GM21423 (cell line): ENCODE results near the gene PCMT1.
"Not testable (repeated sequence)": the region's sequence is repeated elsewhere in the genome, so short reads cannot be mapped to it uniquely, and the experiment has no call there.

ENCODE experiments used
- ATAC-seq: cut with Tn5 transposase; IDR thresholded peaks from one replicate; pipeline ENCODE4 v1.9.1; 2021; ENCODE audit warnings: mild to moderate bottlenecking, moderate library complexity; ENCODE audit not compliant: unreplicated experiment

The PCMT1 gene

DNA sequence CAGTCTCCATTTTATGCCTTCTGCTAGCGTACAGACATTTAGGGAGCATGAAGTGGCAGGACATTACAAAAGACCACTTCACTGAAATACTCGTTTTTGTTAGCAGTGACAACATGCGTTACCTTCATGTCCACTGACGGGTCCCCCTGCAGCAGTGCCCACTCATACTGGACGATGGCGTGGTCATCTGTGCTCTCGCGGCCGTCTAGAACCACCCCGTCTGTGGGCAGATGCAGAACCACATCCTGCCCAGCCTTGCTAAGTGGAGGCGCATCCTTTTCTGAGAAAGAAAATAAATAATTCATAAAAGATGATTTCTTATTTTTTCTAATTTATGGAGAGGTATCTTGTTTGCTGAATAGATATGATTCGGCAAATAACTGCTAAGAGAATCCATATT is 103.3 kb downstream of the PCMT1 start:
- no peak for ATAC-seq

DNA sequence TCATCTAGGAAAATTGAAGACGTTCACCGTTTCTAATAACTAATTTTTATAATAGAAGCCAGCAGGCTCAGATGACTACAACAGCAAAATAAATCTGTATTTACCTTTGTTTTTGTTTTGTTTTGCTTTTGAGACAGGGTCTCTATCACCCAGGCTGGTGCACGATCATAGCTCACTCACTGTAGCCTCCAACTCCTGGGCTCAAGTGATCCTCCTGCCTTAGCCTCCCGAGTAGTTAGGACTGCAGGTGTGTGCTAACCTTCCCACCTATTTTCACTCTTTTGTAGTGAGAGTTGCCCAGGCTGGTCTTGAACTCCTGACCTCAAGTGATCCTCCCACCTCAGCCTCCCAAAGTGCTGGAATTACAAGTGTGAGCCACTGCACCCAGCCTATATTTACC is 104.5 kb downstream of the PCMT1 start:
- ATAC-seq: not testable (repeated sequence)

GRCh38 chr6:149854532-149854931 is 105.0 kb downstream of the PCMT1 start:
- ATAC-seq: no peak

DNA sequence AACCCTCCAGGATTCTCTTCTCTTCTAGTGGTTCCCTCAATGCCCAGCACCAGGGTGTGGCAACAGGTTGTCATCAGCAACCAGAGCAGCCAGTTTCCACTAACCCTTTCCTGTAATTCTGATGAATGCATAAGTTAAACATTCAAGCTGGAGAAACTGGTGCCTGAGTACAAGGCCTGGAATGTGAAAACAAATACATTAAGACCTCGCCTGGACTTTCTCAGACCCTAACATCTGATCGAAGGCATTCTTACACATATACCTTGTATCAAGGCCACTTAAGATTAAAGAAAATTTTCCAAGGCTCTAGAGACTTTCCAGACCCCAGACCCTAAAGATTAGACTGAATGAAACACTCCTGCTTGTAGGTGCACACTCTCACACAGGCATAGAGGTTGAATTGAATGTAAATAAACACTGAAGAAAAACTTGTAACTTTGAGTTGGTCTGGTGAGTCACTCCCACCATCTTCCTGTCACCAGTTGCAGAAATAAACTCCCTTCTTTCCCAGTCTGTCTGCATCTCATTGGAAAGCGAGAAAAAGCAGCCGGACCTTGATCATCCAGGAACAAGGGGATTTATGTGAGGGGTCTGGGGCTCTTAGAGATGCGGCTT is 105.6 kb downstream of the PCMT1 start:
- ATAC-seq: no peak

GRCh38 chr6:149855741-149856140 is 106.2 kb downstream of the PCMT1 start:
- no peak for ATAC-seq

GRCh38 chr6:149856256-149856994 is 106.9 kb downstream of the PCMT1 start:
- ATAC-seq: no peak

- no peak for ATAC-seq
These were observed 108.0 kb downstream of the PCMT1 start for GRCh38 chr6:149857541-149857940.

- ATAC-seq: no peak
These were observed 109.8 kb downstream of the PCMT1 start for GRCh38 chr6:149859368-149859767.

GRCh38 chr6:149859938-149860337 is 110.4 kb downstream of the PCMT1 start:
- no peak for ATAC-seq

DNA sequence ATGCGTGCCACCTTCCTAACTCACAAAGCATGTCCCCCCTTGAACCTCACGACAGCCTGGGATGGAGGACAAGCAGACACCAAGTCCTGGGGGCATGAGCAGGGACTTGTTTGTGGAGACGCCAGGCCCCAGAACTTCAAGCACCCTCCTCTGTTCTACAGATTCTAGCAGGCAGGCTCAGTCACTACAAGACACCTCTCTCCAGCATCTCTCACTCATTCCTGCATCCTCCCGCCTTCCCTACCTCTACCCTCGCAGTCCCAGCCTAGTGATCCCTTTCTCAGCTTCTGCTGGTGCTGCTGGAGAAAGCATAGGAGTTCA is 110.9 kb downstream of the PCMT1 start:
- ATAC-seq: no peak
